Keratinocyte (primary cell): ENCODE data around the gene IGFN1. TPM values are rescaled to one million over a fixed set of nuclear protein-coding genes. Genes with fewer than 3 reads are reported as not detected.

Experiments
- DNase-seq: peaks from one replicate; pipeline ENCODE4 v3.0.0-alpha.2; 2011; ENCODE audit warnings: low read depth, missing footprints, low spot score
- FAIRE-seq: peaks from 2 replicates; lab custom pipeline; 2011; peaks lifted over from hg19 to GRCh38; lab: Jason Lieb, UNC
- H2AFZ ChIP-seq: 2 replicates; pipeline ENCODE4 v1.6.0; 2012; ENCODE audit warnings: low read length, control low read depth, inconsistent platforms; ENCODE audit not compliant: control insufficient read depth
- H3K27ac ChIP-seq: 2 replicates; pipeline ENCODE4 v1.5.1; 2011; ENCODE audit warnings: low read length; ENCODE audit not compliant: control insufficient read depth, insufficient read depth
- H3K27me3 ChIP-seq: 3 replicates; pipeline ENCODE4 v1.6.0; 2011; ENCODE audit warnings: low read length; ENCODE audit not compliant: control insufficient read depth, insufficient read depth; ENCODE audit errors: extremely low read depth
- H3K36me3 ChIP-seq, 2 experiments: 2 replicates in 1 of 2; 3 replicates in 1 of 2; pipeline ENCODE4 v1.5.1; 2011; ENCODE audit warnings: low read length in 2 of 2, mild to moderate bottlenecking in 1 of 2; ENCODE audit not compliant: control insufficient read depth in 2 of 2, insufficient read depth in 2 of 2; ENCODE audit errors: extremely low read depth in 1 of 2
- H3K4me1 ChIP-seq: 3 replicates; pipeline ENCODE4 v1.5.1; 2011; ENCODE audit warnings: low read length; ENCODE audit not compliant: control insufficient read depth, insufficient read depth; ENCODE audit errors: extremely low read depth
- H3K4me2 ChIP-seq: 3 replicates; pipeline ENCODE4 v1.6.0; 2011; ENCODE audit warnings: low read depth, low read length; ENCODE audit not compliant: control insufficient read depth, insufficient read depth; ENCODE audit errors: extremely low read depth
- H3K4me3 ChIP-seq, 3 experiments: fragments of 200-600 bp in 1 of 3; sonication (generic) in 1 of 3; 2 replicates in 2 of 3; 3 replicates in 1 of 3; pipeline ENCODE4 v1.5.1; 2011 to 2016; ENCODE audit warnings: low read length in 3 of 3, mild to moderate bottlenecking in 3 of 3, control low read depth in 2 of 3, inconsistent platforms in 1 of 3, low read depth in 1 of 3, mixed read lengths in 1 of 3, mixed run types in 1 of 3, moderate library complexity in 1 of 3; ENCODE audit not compliant: control insufficient read depth in 2 of 3, insufficient read depth in 2 of 3; ENCODE audit errors: extremely low read depth in 1 of 3
- H3K79me2 ChIP-seq: 2 replicates; pipeline ENCODE4 v1.6.0; 2012; ENCODE audit warnings: low read length; ENCODE audit not compliant: control insufficient read depth, insufficient read depth
- H3K9ac ChIP-seq: 3 replicates; pipeline ENCODE4 v1.6.0; 2011; ENCODE audit warnings: low read length; ENCODE audit not compliant: control insufficient read depth, insufficient read depth; ENCODE audit errors: extremely low read depth
- H3K9me1 ChIP-seq: 3 replicates; pipeline ENCODE4 v1.6.0; 2011; ENCODE audit warnings: low read length; ENCODE audit not compliant: control insufficient read depth, insufficient read depth; ENCODE audit errors: extremely low read depth
- H3K9me3 ChIP-seq: 2 replicates; pipeline ENCODE4 v1.5.1; 2012; ENCODE audit warnings: low read depth, low read length; ENCODE audit not compliant: control insufficient read depth
- H4K20me1 ChIP-seq: 3 replicates; pipeline ENCODE4 v1.6.0; 2011; ENCODE audit warnings: low read length; ENCODE audit not compliant: control insufficient read depth, insufficient read depth; ENCODE audit errors: extremely low read depth
- EZH2 ChIP-seq: IDR thresholded peaks from one replicate; pipeline ENCODE4 v1.6.1; 2012; ENCODE audit warnings: inconsistent platforms, mild to moderate bottlenecking, low read length, moderate library complexity
- dilution Hi-C: fragments of 300-500 bp; cut with MboI; formaldehyde crosslinking; loops from one replicate; pipeline ENCODE4 v1.7.0; 2020; ENCODE audit warnings: low sequenced_read_pairs; ENCODE audit not compliant: extremely low pct_ligation_motif_present
- polyA plus RNA-seq, 5 experiments: library from polyadenylated mRNA; depleted of rRNA in 3 of 5; stranded (reverse) in 3 of 5; stranded (forward) in 1 of 5; unstranded in 1 of 5; fragments of >200 nt; gene quantifications; 1 replicate in 1 of 5; 2 replicates in 3 of 5; 3 replicates in 1 of 5; pipeline versions ENCODE4 v1.2.1 to v1.2.3, GENCODE V29; 2011 to 2012; ENCODE audit warnings: missing spikeins in 2 of 5, low read depth in 1 of 5, low replicate concordance in 1 of 5
- TF ChIP-seq, protein P1 (sequence below), 3 experiments: IDR thresholded peaks in 1 of 3; conservative IDR thresholded peaks in 1 of 3; optimal IDR thresholded peaks in 1 of 3; 2 replicates in 2 of 3; 3 replicates in 1 of 3; pipeline versions ENCODE3 to v1.5.1; 2011; ENCODE audit warnings: low read length in 3 of 3, mild to moderate bottlenecking in 3 of 3, moderate library complexity in 2 of 3, control low read depth in 1 of 3, inconsistent platforms in 1 of 3; ENCODE audit not compliant: insufficient read depth in 2 of 3; ENCODE audit errors: extremely low read depth in 1 of 3

The IGFN1 gene
- polyA plus RNA-seq, 1 donor (not counting 4 experiments of a cell fraction or from before 2014, with no cell fraction given): not detected

DNA sequence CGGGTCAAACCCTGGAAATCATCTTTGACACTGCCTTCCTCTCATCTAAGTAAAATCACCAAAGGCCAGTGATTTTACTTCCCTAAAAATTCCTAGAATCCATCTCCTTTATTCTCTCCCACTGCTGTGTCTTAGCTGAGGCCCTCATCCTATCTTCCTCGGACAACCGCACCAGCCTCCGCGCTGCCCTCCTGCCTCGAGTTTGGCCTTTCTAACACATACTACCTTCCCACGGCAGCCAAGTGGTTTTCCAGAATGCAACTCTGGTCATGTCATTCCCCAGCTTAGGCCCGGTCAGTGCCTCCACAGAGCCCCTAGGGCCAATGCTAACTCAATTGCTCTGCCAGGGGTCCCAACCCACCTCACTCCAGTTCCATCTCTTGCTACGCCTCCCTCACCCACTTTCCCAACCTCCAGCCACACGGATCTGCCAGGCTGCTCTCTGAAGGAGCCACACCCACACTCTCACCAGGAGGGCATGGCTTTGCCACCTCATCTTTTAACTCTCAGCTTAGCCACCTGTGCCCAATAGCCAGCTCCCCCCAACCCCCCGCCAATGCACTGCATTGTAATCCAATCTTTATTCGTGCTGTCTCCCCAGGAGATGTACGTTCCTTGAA, 43.1 kb upstream of the IGFN1 start:
- Histone ChIP-seq H3K4me3 (no peak overlapping the region), H3K9ac (no peak overlapping the region), H3K79me2 (no peaks in the 10 kb centered on the region), H3K36me3 (peaks cover 22 to 30% of the 10 kb centered on the region in 2 experiments), H2AFZ (no peak overlapping the region), H4K20me1 (no peaks in the 10 kb centered on the region), H3K27me3 (no peaks in the 10 kb centered on the region), H3K27ac (no peak overlapping the region), H3K9me3 (no peaks in the 10 kb centered on the region), H3K4me1 (no peaks in the 10 kb centered on the region), H3K9me1 (no peaks in the 10 kb centered on the region), H3K4me2 (no peak overlapping the region)
- FAIRE-seq (no peak), DNase-seq (no peak)
- dilution Hi-C loops: no loop called here
- TF ChIP-seq, protein P1, sequence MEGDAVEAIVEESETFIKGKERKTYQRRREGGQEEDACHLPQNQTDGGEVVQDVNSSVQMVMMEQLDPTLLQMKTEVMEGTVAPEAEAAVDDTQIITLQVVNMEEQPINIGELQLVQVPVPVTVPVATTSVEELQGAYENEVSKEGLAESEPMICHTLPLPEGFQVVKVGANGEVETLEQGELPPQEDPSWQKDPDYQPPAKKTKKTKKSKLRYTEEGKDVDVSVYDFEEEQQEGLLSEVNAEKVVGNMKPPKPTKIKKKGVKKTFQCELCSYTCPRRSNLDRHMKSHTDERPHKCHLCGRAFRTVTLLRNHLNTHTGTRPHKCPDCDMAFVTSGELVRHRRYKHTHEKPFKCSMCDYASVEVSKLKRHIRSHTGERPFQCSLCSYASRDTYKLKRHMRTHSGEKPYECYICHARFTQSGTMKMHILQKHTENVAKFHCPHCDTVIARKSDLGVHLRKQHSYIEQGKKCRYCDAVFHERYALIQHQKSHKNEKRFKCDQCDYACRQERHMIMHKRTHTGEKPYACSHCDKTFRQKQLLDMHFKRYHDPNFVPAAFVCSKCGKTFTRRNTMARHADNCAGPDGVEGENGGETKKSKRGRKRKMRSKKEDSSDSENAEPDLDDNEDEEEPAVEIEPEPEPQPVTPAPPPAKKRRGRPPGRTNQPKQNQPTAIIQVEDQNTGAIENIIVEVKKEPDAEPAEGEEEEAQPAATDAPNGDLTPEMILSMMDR (optimal IDR thresholded peaks at IDR 0.05 in 1 of 3, IDR thresholded peaks at IDR 0.05 in 1 of 3, conservative IDR thresholded peaks at IDR 0.05 in 1 of 3; ENCODE audit: extremely low read depth in 1 of 3, insufficient read depth in 2 of 3, low read length in 3 of 3): no peak
- TF ChIP-seq EZH2: no peak

DNA sequence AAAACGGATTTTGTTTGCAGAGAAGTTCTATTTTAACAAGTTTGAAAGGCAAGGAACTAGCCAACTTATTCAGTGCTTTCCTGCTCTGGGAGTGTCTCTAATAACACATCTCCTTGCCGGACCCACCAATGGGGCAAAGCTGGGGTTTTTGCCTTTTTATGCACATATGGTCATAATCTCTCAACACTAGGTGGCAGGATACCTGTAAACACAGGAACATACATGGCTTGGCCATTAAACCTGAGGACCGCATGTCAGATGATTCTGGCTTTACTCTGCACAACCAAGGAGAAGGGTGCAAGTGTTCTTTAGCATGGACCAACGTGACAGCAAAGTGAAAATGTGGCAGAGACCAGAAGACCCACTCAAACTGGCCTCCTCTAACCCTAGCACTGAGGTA, 41.2 kb upstream of the IGFN1 start:
- FAIRE-seq (no peak), DNase-seq (no peak)
- H3K4me2 ChIP-seq: no peak overlapping the region
- H3K36me3 ChIP-seq: peaks cover 16 to 20% of the 10 kb centered on the region in 2 experiments
- H3K9ac ChIP-seq: no peak overlapping the region
- H3K9me1 ChIP-seq: no peaks in the 10 kb centered on the region
- H3K27me3 ChIP-seq: no peaks in the 10 kb centered on the region
- H3K4me1 ChIP-seq: peaks cover 6% of the 10 kb centered on the region
- no peak overlapping the region for H2AFZ ChIP-seq
- no peak overlapping the region for H3K4me3 ChIP-seq
- no peaks in the 10 kb centered on the region for H4K20me1 ChIP-seq
- TF ChIP-seq, protein P1 (optimal IDR thresholded peaks at IDR 0.05 in 1 of 3, IDR thresholded peaks at IDR 0.05 in 1 of 3, conservative IDR thresholded peaks at IDR 0.05 in 1 of 3; ENCODE audit: extremely low read depth in 1 of 3, insufficient read depth in 2 of 3, low read length in 3 of 3): peak; percentile 30 to 59 (median 55)
- TF ChIP-seq EZH2: no peak
- dilution Hi-C loops: no loop called here
- peaks cover 3% of the 10 kb centered on the region for H3K79me2 ChIP-seq
- no peak overlapping the region for H3K27ac ChIP-seq
- H3K9me3 ChIP-seq: no peaks in the 10 kb centered on the region
